SK-N-MC (cell line): Measurements from ENCODE around the gene TBCCD1.

Source experiments
- EZH2 ChIP-seq: fragments of 200-600 bp; sonication (generic); IDR thresholded peaks from one replicate; pipeline ENCODE4 v1.6.1; 2017; ENCODE audit warnings: antibody characterized with exemption
- FOXP2 ChIP-seq: optimal IDR thresholded peaks from 2 replicates; pipeline ENCODE3; 2011; ENCODE audit warnings: mild to moderate bottlenecking, moderate library complexity; ENCODE audit not compliant: insufficient read depth; ENCODE audit errors: extremely low read length, control extremely low read depth
- POLR2AphosphoS5 ChIP-seq: IDR thresholded peaks from 2 replicates; pipeline ENCODE4 v1.6.1; 2012; ENCODE audit warnings: mild to moderate bottlenecking, low read depth, low read length, borderline replicate concordance

- TF ChIP-seq EZH2 (no peak), POLR2AphosphoS5 (no peak), FOXP2 (no peak)
These were observed 56.6 kb downstream of the TBCCD1 start for GRCh38 chr3:186510374-186511079.
